GM12878 (cell line): ENCODE measurements around the gene PFKFB2. TPM values are rescaled to one million over a fixed set of nuclear protein-coding genes. Genes with fewer than 3 reads are reported as not detected.

ENCODE experiments used
- ATAC-seq: fragments of 200-7000 bp; cut with Tn5 transposase; 3 replicates; pipeline ENCODE4 v1.9.1; 2020; ENCODE audit warnings: mild to moderate bottlenecking, moderate library complexity
- Bru-seq: library from RNA; stranded (reverse); fragments of 400-500 nt; gene quantifications from one replicate; lab custom pipeline; 2021; lab: Mats Ljungman, UMichigan
- BruChase-seq, 2 experiments: library from RNA; stranded (reverse); fragments of 400-500 nt; gene quantifications; one replicate each; lab custom pipeline; 2021; lab: Mats Ljungman, UMichigan
- BruUV-seq: library from RNA; stranded (reverse); fragments of 400-500 nt; replicated peaks from 2 replicates; lab custom pipeline; 2021; lab: Mats Ljungman, UMichigan
- CTCF ChIA-PET: fragments of 300-600 bp; sonication (Branson Sonifier 250); formaldehyde crosslinking; extraction: SDS; loops from one replicate; lab custom pipeline; 2021; ENCODE audit warnings: inconsistent platforms; lab: Yijun Ruan, JAX
- POLR2A ChIA-PET: fragments of 350-600 bp; formaldehyde crosslinking; extraction: SDS; loops from one replicate; lab custom pipeline; 2021; ENCODE audit warnings: inconsistent platforms; lab: Charles Lee
- RAD21 ChIA-PET: fragments of 300-600 bp; sonication (Branson Sonifier 250); formaldehyde crosslinking; loops from one replicate; lab custom pipeline; 2023; ENCODE audit warnings: antibody characterized with exemption; ENCODE audit not compliant: unreplicated experiment; lab: Charles Lee
- SMC1A ChIA-PET: fragments of 300-600 bp; sonication (Branson Sonifier 250); formaldehyde crosslinking; loops from one replicate; lab custom pipeline; 2023; ENCODE audit not compliant: unreplicated experiment, uncharacterized antibody; lab: Charles Lee
- DNase-seq: peaks from one replicate; pipeline ENCODE4 v3.0.0-alpha.2; 2011; ENCODE audit warnings: low read depth, low spot score
- FAIRE-seq: peaks from 3 replicates; lab custom pipeline; 2011; peaks lifted over from hg19 to GRCh38; lab: Jason Lieb, UNC
- H2AFZ ChIP-seq: 2 replicates; pipeline ENCODE4 v1.6.0; 2011; ENCODE audit warnings: low read depth, low read length, control low read depth; ENCODE audit not compliant: control insufficient read depth
- H3K27ac ChIP-seq: 2 replicates; pipeline ENCODE4 v1.5.1; 2011; ENCODE audit warnings: control low read depth; ENCODE audit not compliant: control insufficient read depth, insufficient read depth
- H3K27me3 ChIP-seq, 2 experiments: replicated peaks in 1 of 2; 2 replicates each; pipeline versions ENCODE4 v1.6.0 to v1.6.1; 2011; ENCODE audit warnings: low read length in 1 of 2; ENCODE audit not compliant: control insufficient read depth in 2 of 2, insufficient read depth in 2 of 2
- H3K36me3 ChIP-seq, 2 experiments: 2 replicates each; pipeline ENCODE4 v1.5.1; 2011; ENCODE audit warnings: low read length in 1 of 2; ENCODE audit not compliant: control insufficient read depth in 2 of 2, insufficient read depth in 2 of 2
- H3K4me1 ChIP-seq: 2 replicates; pipeline ENCODE4 v1.6.1; 2011; ENCODE audit warnings: mild to moderate bottlenecking, low read length, moderate library complexity, mixed read lengths; ENCODE audit not compliant: control insufficient read depth, insufficient read depth
- H3K4me2 ChIP-seq: 2 replicates; pipeline ENCODE4 v1.6.0; 2011; ENCODE audit warnings: control low read depth; ENCODE audit not compliant: control insufficient read depth, insufficient read depth
- H3K4me3 ChIP-seq: fragments of 200-600 bp; sonication (generic); 2 replicates; pipeline ENCODE4 v1.5.1; 2016
- H3K79me2 ChIP-seq: 2 replicates; pipeline ENCODE4 v1.6.0; 2011; ENCODE audit warnings: low read length; ENCODE audit not compliant: control insufficient read depth, insufficient read depth
- H3K9ac ChIP-seq: 2 replicates; pipeline ENCODE4 v1.8.0; 2011; ENCODE audit warnings: low read length, control low read depth, mixed read lengths; ENCODE audit not compliant: control insufficient read depth, insufficient read depth
- H3K9me3 ChIP-seq: replicated peaks from 3 replicates; pipeline ENCODE4 v1.5.1; 2011; ENCODE audit warnings: mild to moderate bottlenecking, low read length; ENCODE audit not compliant: control insufficient read depth, insufficient read depth
- H4K20me1 ChIP-seq: 2 replicates; pipeline ENCODE4 v1.6.0; 2011; ENCODE audit not compliant: control insufficient read depth, insufficient read depth
- CHD2 ChIP-seq: IDR thresholded peaks from 2 replicates; pipeline ENCODE4 v1.6.1; 2011; ENCODE audit warnings: low read depth, low read length, improper control_type of control experiment, borderline replicate concordance
- IKZF1 ChIP-seq: fragments of 450-650 bp; conservative IDR thresholded peaks from 2 replicates; pipeline ENCODE4 v1.6.1; 2017; ENCODE audit warnings: antibody characterized with exemption, mild to moderate bottlenecking
- IKZF2 ChIP-seq, 2 experiments: fragments of 450-650 bp; IDR thresholded peaks; 2 replicates each; pipeline ENCODE4 v1.6.1; 2017; ENCODE audit warnings: mild to moderate bottlenecking in 2 of 2, moderate library complexity in 2 of 2
- KAT2A ChIP-seq: conservative IDR thresholded peaks from 2 replicates; pipeline ENCODE4 v1.6.1; 2011; ENCODE audit warnings: low read depth, low read length; ENCODE audit not compliant: control insufficient read depth
- MXI1 ChIP-seq: fragments of 150-350 bp; IDR thresholded peaks from 2 replicates; pipeline ENCODE4 v1.6.1; 2011; ENCODE audit warnings: low read depth, mild to moderate bottlenecking, inconsistent platforms, low read length, improper control_type of control experiment
- NFYB ChIP-seq: IDR thresholded peaks from 2 replicates; pipeline ENCODE4 v1.6.1; 2011; ENCODE audit warnings: low read depth, mild to moderate bottlenecking, low read length, improper control_type of control experiment, moderate library complexity; ENCODE audit not compliant: insufficient read depth
- NR2F1 ChIP-seq: fragments of 450-650 bp; conservative IDR thresholded peaks from 2 replicates; pipeline ENCODE4 v1.6.1; 2017; ENCODE audit warnings: mild to moderate bottlenecking
- POLR2AphosphoS5 ChIP-seq: IDR thresholded peaks from 2 replicates; pipeline ENCODE4 v1.6.1; 2011; ENCODE audit warnings: mild to moderate bottlenecking, low read length, inconsistent platforms
- SP1 ChIP-seq: IDR thresholded peaks from one replicate; pipeline ENCODE4 v1.6.1; 2011; ENCODE audit warnings: low read depth, low read length
- TBL1XR1 ChIP-seq: IDR thresholded peaks from 2 replicates; pipeline ENCODE4 v1.6.1; 2012; ENCODE audit warnings: low read depth, low read length, improper control_type of control experiment
- YY1 ChIP-seq: IDR thresholded peaks from 2 replicates; pipeline ENCODE4 v1.6.1; 2011; ENCODE audit warnings: low read depth, mild to moderate bottlenecking, low read length
- WGBS: methylation state at CpG from one replicate; pipeline ENCODE4 v1.1.6; 2016; ENCODE audit warnings: low lambda C conversion rate; ENCODE audit not compliant: insufficient replicate concordance, insufficient coverage; ENCODE audit errors: missing lambda C conversion rate; 5-methylcytosine and 5-hydroxymethylcytosine counted together
- in situ Hi-C: fragments of 300-500 bp; cut with MboI; formaldehyde crosslinking; loops from 9 replicates; pipeline ENCODE4 v1.14.3; 2018; ENCODE audit warnings: mixed read lengths
- intact Hi-C: fragments of 100-400 bp; cut with micrococcal nuclease; formaldehyde crosslinking; loops from one replicate; pipeline ENCODE4 v1.14.2; 2022; ENCODE audit not compliant: unreplicated experiment
- long read RNA-seq, 2 experiments: library from polyadenylated mRNA; unstranded; transcript quantifications; one replicate each; pipeline ENCODE4 v2.0.0, GENCODE V29; 2019 to 2020
- polyA minus RNA-seq, 3 experiments: library from RNA; depleted of rRNA, polyadenylated mRNA; stranded (reverse); fragments of >200 nt; gene quantifications; 2 replicates each; pipeline ENCODE4 v1.2.3, GENCODE V29; 2011
- polyA plus RNA-seq, 11 experiments: library from polyadenylated mRNA; depleted of rRNA in 4 of 11; unstranded in 6 of 11; stranded (reverse) in 5 of 11; fragments of >200 nt; fragmentation: Nextera tagmentation in 4 of 11; fragmentation: Illumina TruSeq in 1 of 11; extraction: Ambion mirVana in 4 of 11; extraction: Trizol in 1 of 11; gene quantifications; 1 replicate in 1 of 11; 2 replicates in 10 of 11; pipeline versions ENCODE4 v1.2.1 to v1.2.3, GENCODE V29; 2011 to 2016; ENCODE audit warnings: inconsistent platforms in 2 of 11, missing spikeins in 2 of 11, low read depth in 1 of 11
- total RNA-seq, 4 experiments: library from RNA; depleted of rRNA in 3 of 4; stranded (reverse); fragments of >200 nt in 3 of 4; fragmentation: Illumina TruSeq in 1 of 4; extraction: Trizol in 1 of 4; gene quantifications; 2 replicates each; pipeline versions ENCODE4 v1.2.1 to v1.2.3, GENCODE V29; 2013 to 2021
- TF ChIP-seq, protein P1 (sequence below): IDR thresholded peaks from 2 replicates; pipeline ENCODE4 v1.6.1; 2011; ENCODE audit warnings: borderline replicate concordance, low read depth, mild to moderate bottlenecking, moderate library complexity, mixed read lengths, low read length; ENCODE audit not compliant: insufficient read depth; ENCODE audit errors: extremely low read length
- TF ChIP-seq, protein P2 (sequence below): fragments of 450-650 bp; formaldehyde crosslinking; IDR thresholded peaks from 2 replicates; pipeline ENCODE4 v1.4.0; 2020; ENCODE audit warnings: mild to moderate bottlenecking, moderate library complexity

PFKFB2 gene
- total RNA-seq (2013; cell fraction: nucleolus; rRNA removed), result 4.6 and 8.9 TPM in 2 replicates
- total RNA-seq (2014; rRNA removed) (1.1 and 1.2 TPM in 2 replicates), total RNA-seq (2014; rRNA removed; fragmentation: Illumina TruSeq; extraction: Trizol) (1.1 and 1.3 TPM in 2 replicates), total RNA-seq (2021) (0.95 and 1.9 TPM in 2 replicates), polyA plus RNA-seq (2011; rRNA removed) (1.3 and 1.6 TPM in 2 replicates), polyA plus RNA-seq (2014; fragmentation: Illumina TruSeq; extraction: Trizol) (0.62 and 1.1 TPM in 2 replicates), polyA plus RNA-seq (2014; fragmentation: Nextera tagmentation; extraction: Ambion mirVana) (under 1 TPM; 0.40 to 0.47 TPM), polyA plus RNA-seq (2014; rRNA removed) (0.44 and 1.2 TPM in 2 replicates), polyA plus RNA-seq (2016; fragmentation: Nextera tagmentation; extraction: Ambion mirVana) (under 1 TPM; 0.43 to 0.63 TPM), polyA minus RNA-seq (2011; rRNA and poly(A)+ RNA removed) (2.1 TPM in 2 replicates), Bru-seq, nascent RNA (percentile 50 among the genes with signal in this experiment), BruChase-seq, experiment 1, labeled RNA remaining after a 6-hour chase (percentile 60 among the genes with signal in this experiment), BruChase-seq, experiment 2, labeled RNA remaining after a 2-hour chase (percentile 60 among the genes with signal in this experiment)
- 1.0 TPM for polyA plus RNA-seq (2011; ENCODE audit: low read depth)
- 0.79 and 0.99 TPM in 2 replicates for polyA plus RNA-seq (2011; cell fraction: cytosol; rRNA removed)
- polyA plus RNA-seq (2011; cell fraction: nucleus; rRNA removed), result 2.4 TPM in 2 replicates
- 1.3 and 1.4 TPM in 2 replicates for polyA plus RNA-seq (2012)
- 2.1 and 2.2 TPM in 2 replicates for polyA minus RNA-seq (2011; cell fraction: cytosol; rRNA and poly(A)+ RNA removed)
- polyA minus RNA-seq (2011; cell fraction: nucleus; rRNA and poly(A)+ RNA removed), result 0.77 and 0.97 TPM in 2 replicates
- long read RNA-seq, experiment 1, partial matches to known transcripts, result 0 of 1 reads
- long read RNA-seq, experiment 1, other reads (novel, unspliced or antisense), result 1 of 1 reads
- long read RNA-seq, experiment 2, full-length matches to known transcripts, result 1 of 6 reads
- long read RNA-seq, experiment 2, partial matches to known transcripts, result 2 of 6 reads
- long read RNA-seq, experiment 2, other reads (novel, unspliced or antisense), result 3 of 6 reads

DNA sequence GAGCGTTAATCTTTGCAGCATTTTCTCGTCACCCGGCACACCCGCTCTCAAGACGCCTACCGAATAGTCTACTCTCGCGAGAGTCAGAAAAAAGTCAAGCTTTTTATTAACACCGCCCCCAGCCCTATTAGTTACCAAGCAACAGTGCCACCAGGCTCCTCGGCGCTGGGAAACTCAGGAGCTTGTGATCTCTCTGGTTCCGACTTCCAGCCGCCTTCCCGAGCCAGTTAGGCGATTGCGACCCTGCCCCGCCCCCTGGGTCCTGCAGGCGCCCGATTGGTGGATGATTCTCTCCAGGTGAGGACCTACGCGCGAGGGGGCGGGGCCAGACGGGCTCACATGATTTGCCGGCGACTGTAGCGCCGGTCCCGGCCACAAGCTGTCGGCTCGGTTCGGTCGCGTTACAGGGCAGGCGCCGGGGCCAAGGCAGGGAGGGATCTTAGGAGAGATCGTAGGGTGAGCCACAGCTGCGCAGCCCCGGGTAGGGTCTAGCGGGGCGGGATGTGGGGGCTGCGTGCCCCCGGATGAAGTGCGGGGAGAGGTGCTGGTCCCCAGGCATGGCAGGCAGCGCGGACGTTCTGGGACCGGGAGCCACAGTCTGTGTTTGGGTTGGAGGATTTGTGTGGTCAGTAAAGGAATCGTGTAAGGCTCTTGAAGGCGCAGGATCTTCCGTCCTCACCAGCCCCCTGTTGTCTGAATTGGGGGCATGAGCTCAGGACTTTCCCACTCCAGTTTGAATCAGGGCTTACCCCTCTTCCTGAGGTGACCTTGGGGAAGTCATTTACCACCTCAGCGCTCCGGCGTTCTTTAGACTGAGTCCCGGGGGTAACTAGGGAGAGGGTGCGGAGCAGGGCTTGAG lies at the start of gene PFKFB2:
TSS of gene PFKFB2 (plus strand) at position 365 of the 859 bp plus-strand sequence. CDS start 1,443 bp downstream, outside the sequence.
- DNase-seq (peak; percentile 66), ATAC-seq (peak; percentile 87), FAIRE-seq (peak; percentile 72)
- Histone ChIP-seq H2AFZ (peak within 1 kb of the TSS; percentile 100), H3K27me3 (no peaks in the 10 kb centered on the region), H3K4me2 (peak within 1 kb of the TSS; percentile 99), H4K20me1 (no peaks in the 10 kb centered on the region), H3K9me3 (no peaks in the 10 kb centered on the region; the same call in 2 of the 3 replicates), H3K9ac (peak within 1 kb of the TSS; percentile 68), H3K4me3 (peak within 1 kb of the TSS; percentile 82), H3K27ac (peak within 1 kb of the TSS; percentile 31; the same call in 1 of the 2 replicates), H3K4me1 (peaks cover 21% of the 10 kb centered on the region), H3K36me3 (peaks cover 0 to 8% of the 10 kb centered on the region in 2 experiments; a peak in 1 of 4 replicates), H3K79me2 (peaks cover 23% of the 10 kb centered on the region)
- CTCF ChIA-PET, result interaction anchor here (0.9 to 9.2 kb wide), 12 partner anchors 19 to 465 kb away, joined by 3 to 131 read pairs (median 4); partner anchors contain the start of gene CR2
- intact Hi-C loops, result loop anchor here (5.0 kb wide), 1 partner anchor 121 kb away; no protein-coding TSS in a partner anchor
- BruUV-seq, result TSS peak; percentile 73
- 3% methylated on average over 56 of the region's 56 CpGs for WGBS
- in situ Hi-C loops, result no loop called here
- SMC1A ChIA-PET, result interaction anchor here (1.1 to 2.3 kb wide), 4 partner anchors 17 to 353 kb away, joined by 3 to 10 read pairs (median 3); no protein-coding TSS in a partner anchor
- RAD21 ChIA-PET, result interaction anchor here (1.0 to 1.9 kb wide), 6 partner anchors 22 to 446 kb away, joined by 3 to 6 read pairs (median 4); partner anchors contain the start of gene CD55
- POLR2A ChIA-PET, result interaction anchor here (0.6 to 1.5 kb wide), 5 partner anchors 18 to 403 kb away, joined by 3 to 4 read pairs (median 3); no protein-coding TSS in a partner anchor
- TF ChIP-seq, protein P1, sequence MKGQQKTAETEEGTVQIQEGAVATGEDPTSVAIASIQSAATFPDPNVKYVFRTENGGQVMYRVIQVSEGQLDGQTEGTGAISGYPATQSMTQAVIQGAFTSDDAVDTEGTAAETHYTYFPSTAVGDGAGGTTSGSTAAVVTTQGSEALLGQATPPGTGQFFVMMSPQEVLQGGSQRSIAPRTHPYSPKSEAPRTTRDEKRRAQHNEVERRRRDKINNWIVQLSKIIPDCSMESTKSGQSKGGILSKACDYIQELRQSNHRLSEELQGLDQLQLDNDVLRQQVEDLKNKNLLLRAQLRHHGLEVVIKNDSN, result peak; percentile 52
- TF ChIP-seq SP1, result no peak
- TF ChIP-seq POLR2AphosphoS5, result 0 out of 2 replicates have a peak, but pooled peaks have one; percentile 35
- no peak for TF ChIP-seq TBL1XR1
- peak; percentile 53 for TF ChIP-seq IKZF1
- no peak for TF ChIP-seq KAT2A
- peak; percentile 43 for TF ChIP-seq YY1
- TF ChIP-seq, protein P2, sequence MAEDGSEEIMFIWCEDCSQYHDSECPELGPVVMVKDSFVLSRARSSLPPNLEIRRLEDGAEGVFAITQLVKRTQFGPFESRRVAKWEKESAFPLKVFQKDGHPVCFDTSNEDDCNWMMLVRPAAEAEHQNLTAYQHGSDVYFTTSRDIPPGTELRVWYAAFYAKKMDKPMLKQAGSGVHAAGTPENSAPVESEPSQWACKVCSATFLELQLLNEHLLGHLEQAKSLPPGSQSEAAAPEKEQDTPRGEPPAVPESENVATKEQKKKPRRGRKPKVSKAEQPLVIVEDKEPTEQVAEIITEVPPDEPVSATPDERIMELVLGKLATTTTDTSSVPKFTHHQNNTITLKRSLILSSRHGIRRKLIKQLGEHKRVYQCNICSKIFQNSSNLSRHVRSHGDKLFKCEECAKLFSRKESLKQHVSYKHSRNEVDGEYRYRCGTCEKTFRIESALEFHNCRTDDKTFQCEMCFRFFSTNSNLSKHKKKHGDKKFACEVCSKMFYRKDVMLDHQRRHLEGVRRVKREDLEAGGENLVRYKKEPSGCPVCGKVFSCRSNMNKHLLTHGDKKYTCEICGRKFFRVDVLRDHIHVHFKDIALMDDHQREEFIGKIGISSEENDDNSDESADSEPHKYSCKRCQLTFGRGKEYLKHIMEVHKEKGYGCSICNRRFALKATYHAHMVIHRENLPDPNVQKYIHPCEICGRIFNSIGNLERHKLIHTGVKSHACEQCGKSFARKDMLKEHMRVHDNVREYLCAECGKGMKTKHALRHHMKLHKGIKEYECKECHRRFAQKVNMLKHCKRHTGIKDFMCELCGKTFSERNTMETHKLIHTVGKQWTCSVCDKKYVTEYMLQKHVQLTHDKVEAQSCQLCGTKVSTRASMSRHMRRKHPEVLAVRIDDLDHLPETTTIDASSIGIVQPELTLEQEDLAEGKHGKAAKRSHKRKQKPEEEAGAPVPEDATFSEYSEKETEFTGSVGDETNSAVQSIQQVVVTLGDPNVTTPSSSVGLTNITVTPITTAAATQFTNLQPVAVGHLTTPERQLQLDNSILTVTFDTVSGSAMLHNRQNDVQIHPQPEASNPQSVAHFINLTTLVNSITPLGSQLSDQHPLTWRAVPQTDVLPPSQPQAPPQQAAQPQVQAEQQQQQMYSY (CRISPR knock-in tag), result no peak
- TF ChIP-seq NR2F1, result peak; percentile 10
- no peak for TF ChIP-seq IKZF2 (IDR thresholded peaks at IDR 0.05)
- peak; percentile 99 for TF ChIP-seq CHD2
- TF ChIP-seq MXI1, result peak; percentile 39; the same call in 1 of the 2 replicates
- peak; percentile 62; the same call in 1 of the 2 replicates for TF ChIP-seq NFYB
